SK-MEL-5 (cell line): ENCODE results near the gene SLC25A26. TPM values are rescaled to one million over a fixed set of nuclear protein-coding genes. Genes with fewer than 3 reads are reported as not detected.
"Not testable (repeated sequence)": the region's sequence is repeated elsewhere in the genome, so short reads cannot be mapped to it uniquely, and the experiment has no call there.

Source experiments
- DNase-seq: peaks from one replicate; pipeline ENCODE4 v3.0.0-alpha.2; 2016; ENCODE audit warnings: low read depth, low spot score
- in situ Hi-C: cut with HindIII; loops from 2 replicates; pipeline ENCODE4 v1.10.0; 2016; ENCODE audit warnings: low sequenced_read_pairs, high pct_unique_total_duplicates, low pct_unique_long_range_greater_than_20kb
- total RNA-seq: library from RNA; depleted of rRNA; stranded (reverse); fragments of >200 nt; shearing (Covaris generic); gene quantifications from 2 replicates; pipeline ENCODE4 v1.2.3, GENCODE V29; 2014

Gene SLC25A26
- total RNA-seq, 1 experiment from 2014 or later = 32.7 TPM

- DNase-seq = no peak
- in situ Hi-C loops = no loop called here
These were observed 77.1 kb downstream of the SLC25A26 start for GRCh38 chr3:66297900-66298299.

- no peak for DNase-seq
- in situ Hi-C loops = no loop called here
These were observed 77.8 kb downstream of the SLC25A26 start for GRCh38 chr3:66298591-66298990.

- in situ Hi-C loops, DNase-seq: not testable (repeated sequence)
These were observed 78.3 kb downstream of the SLC25A26 start for GRCh38 chr3:66299085-66299484.

GRCh38 chr3:66299891-66300290, 79.1 kb downstream of the SLC25A26 start:
- no peak for DNase-seq
- in situ Hi-C loops = no loop called here

- in situ Hi-C loops = no loop called here
- no peak for DNase-seq
These were observed 81.5 kb downstream of the SLC25A26 start for GRCh38 chr3:66302288-66302687.

GRCh38 chr3:66303491-66303901, 82.7 kb downstream of the SLC25A26 start:
- in situ Hi-C loops = no loop called here
- DNase-seq = no peak

GRCh38 chr3:66304293-66304692, 83.5 kb downstream of the SLC25A26 start:
- in situ Hi-C loops = no loop called here

GRCh38 chr3:66306086-66306485, 85.3 kb downstream of the SLC25A26 start:
- DNase-seq, in situ Hi-C loops: not testable (repeated sequence)

More at GRCh38 chr3:66304293-66304692, 83.5 kb downstream of the SLC25A26 start:
- DNase-seq = no peak

- in situ Hi-C loops, DNase-seq: not testable (repeated sequence)
These were observed 86.2 kb downstream of the SLC25A26 start for GRCh38 chr3:66306991-66307390.

- no peak for DNase-seq
- in situ Hi-C loops = no loop called here
These were observed 91.2 kb downstream of the SLC25A26 start for GRCh38 chr3:66312039-66312438.

GRCh38 chr3:66314455-66314854, 93.7 kb downstream of the SLC25A26 start:
- no peak for DNase-seq
- in situ Hi-C loops = no loop called here

GRCh38 chr3:66317750-66318376, 97.1 kb downstream of the SLC25A26 start:
- in situ Hi-C loops = no loop called here
- no peak for DNase-seq

GRCh38 chr3:66320390-66320789, 99.6 kb downstream of the SLC25A26 start:
- in situ Hi-C loops = no loop called here
- no peak for DNase-seq

GRCh38 chr3:66322436-66322835, 101.6 kb downstream of the SLC25A26 start:
- DNase-seq = no peak
- in situ Hi-C loops = no loop called here

GRCh38 chr3:66326340-66326739, 105.5 kb downstream of the SLC25A26 start:
- in situ Hi-C loops = no loop called here

GRCh38 chr3:66335671-66336070, 114.9 kb downstream of the SLC25A26 start:
- DNase-seq = no peak
- in situ Hi-C loops = no loop called here

More at GRCh38 chr3:66326340-66326739, 105.5 kb downstream of the SLC25A26 start:
- DNase-seq = no peak

GRCh38 chr3:66336333-66336766, 115.5 kb downstream of the SLC25A26 start:
- in situ Hi-C loops = no loop called here
- DNase-seq = no peak

GRCh38 chr3:66338927-66339326, 118.1 kb downstream of the SLC25A26 start:
- DNase-seq = peak; percentile 45
- in situ Hi-C loops = no loop called here

GRCh38 chr3:66342717-66343356, 122.0 kb downstream of the SLC25A26 start:
- in situ Hi-C loops = no loop called here
- DNase-seq = no peak
